CD14-positive monocyte (primary cell): Measurements from ENCODE around the gene PITPNM1. TPM values are rescaled to one million over a fixed set of nuclear protein-coding genes. Genes with fewer than 3 reads are reported as not detected.

Experiments used
- DNase-seq, 3 donors: peaks; one replicate each; pipeline ENCODE4 v3.0.0-alpha.2; 2011 to 2022
- H2AFZ ChIP-seq: 2 replicates; pipeline ENCODE4 v1.6.0; 2012; ENCODE audit warnings: mild to moderate bottlenecking, low read depth, low read length, inconsistent platforms; ENCODE audit not compliant: insufficient read depth, poor library complexity, severe bottlenecking
- H3K27ac ChIP-seq, 2 donors: 1 replicate in 1 of 2; 2 replicates in 1 of 2; pipeline ENCODE4 v1.5.1; 2012 to 2013; ENCODE audit warnings: low read length in 2 of 2, control low read depth in 1 of 2, inconsistent platforms in 1 of 2, low read depth in 1 of 2, mild to moderate bottlenecking in 1 of 2
- H3K27me3 ChIP-seq, 2 donors: one replicate each; pipeline versions ENCODE4 v1.6.0 to v1.6.1; 2011 to 2013; ENCODE audit warnings: low read length in 2 of 2; ENCODE audit not compliant: control insufficient read depth in 2 of 2, insufficient read depth in 2 of 2
- H3K36me3 ChIP-seq, 2 donors: replicated peaks in 1 of 2; 1 replicate in 1 of 2; 2 replicates in 1 of 2; pipeline versions ENCODE4 v1.5.1 to v1.6.1; 2012 to 2013; ENCODE audit warnings: low read length in 2 of 2, control low read depth in 1 of 2, inconsistent platforms in 1 of 2, mild to moderate bottlenecking in 1 of 2; ENCODE audit not compliant: insufficient read depth in 2 of 2, control insufficient read depth in 1 of 2
- H3K4me1 ChIP-seq, 2 donors: 1 replicate in 1 of 2; 2 replicates in 1 of 2; pipeline versions ENCODE4 v1.5.1 to v1.6.1; 2012 to 2013; ENCODE audit warnings: low read length in 2 of 2, control low read depth in 1 of 2, inconsistent platforms in 1 of 2, mild to moderate bottlenecking in 1 of 2, moderate library complexity in 1 of 2; ENCODE audit not compliant: insufficient read depth in 2 of 2, control insufficient read depth in 1 of 2
- H3K4me2 ChIP-seq: replicated peaks from 2 replicates; pipeline ENCODE3; 2012; ENCODE audit warnings: low read length, moderate library complexity, mild to moderate bottlenecking; ENCODE audit not compliant: poor library complexity, severe bottlenecking; ENCODE audit errors: extremely low read depth
- H3K4me3 ChIP-seq, 3 experiments: fragments of 200-600 bp in 1 of 3; sonication (generic) in 1 of 3; replicated peaks in 1 of 3; 1 replicate in 2 of 3; 2 replicates in 1 of 3; pipeline ENCODE4 v1.5.1; 2011 to 2013; ENCODE audit warnings: low read length in 3 of 3, mild to moderate bottlenecking in 3 of 3, control low read depth in 2 of 3, low read depth in 2 of 3, inconsistent platforms in 1 of 3, moderate library complexity in 1 of 3
- H3K79me2 ChIP-seq: 2 replicates; pipeline ENCODE4 v1.6.0; 2012; ENCODE audit warnings: mild to moderate bottlenecking, control low read depth, inconsistent platforms, low read length, moderate library complexity; ENCODE audit not compliant: insufficient read depth
- H3K9ac ChIP-seq: 2 replicates; pipeline ENCODE4 v1.6.0; 2017; ENCODE audit warnings: low read length, mild to moderate bottlenecking; ENCODE audit not compliant: insufficient read depth, poor library complexity, severe bottlenecking
- H3K9me3 ChIP-seq, 2 donors: replicated peaks in 1 of 2; 1 replicate in 1 of 2; 2 replicates in 1 of 2; pipeline versions ENCODE4 v1.5.1 to v1.6.1; 2012 to 2013; ENCODE audit warnings: low read length in 2 of 2, control low read depth in 1 of 2; ENCODE audit not compliant: control insufficient read depth in 1 of 2, insufficient read depth in 1 of 2
- H4K20me1 ChIP-seq: 2 replicates; pipeline ENCODE4 v1.6.0; 2012; ENCODE audit warnings: mild to moderate bottlenecking, low read length, control low read depth, moderate library complexity; ENCODE audit not compliant: insufficient read depth
- H3K27ac Mint-ChIP-seq, 7 donors: one replicate each; pipeline ENCODE4 v1.8.0; 2020; ENCODE audit warnings: mild to moderate bottlenecking in 7 of 7, mixed read lengths in 7 of 7, moderate library complexity in 6 of 7, inconsistent platforms in 2 of 7
- H3K27me3 Mint-ChIP-seq, 3 donors: one replicate each; pipeline ENCODE4 v1.8.0; 2021 to 2022; ENCODE audit warnings: low read depth in 3 of 3, mild to moderate bottlenecking in 3 of 3, mixed read lengths in 3 of 3, moderate library complexity in 3 of 3, inconsistent platforms in 1 of 3
- H3K36me3 Mint-ChIP-seq, 2 donors: one replicate each; pipeline ENCODE4 v1.8.0; 2020; ENCODE audit warnings: mixed read lengths in 2 of 2, inconsistent platforms in 1 of 2, mild to moderate bottlenecking in 1 of 2
- H3K4me1 Mint-ChIP-seq: one replicate; pipeline ENCODE4 v1.8.0; 2020; ENCODE audit warnings: mild to moderate bottlenecking, mixed read lengths
- H3K4me3 Mint-ChIP-seq, 2 donors: one replicate each; pipeline ENCODE4 v1.8.0; 2020; ENCODE audit warnings: mild to moderate bottlenecking in 2 of 2, mixed read lengths in 2 of 2, moderate library complexity in 1 of 2
- H3K9me3 Mint-ChIP-seq, 7 donors: one replicate each; pipeline ENCODE4 v1.8.0; 2020 to 2022; ENCODE audit warnings: mixed read lengths in 7 of 7, mild to moderate bottlenecking in 6 of 7, moderate library complexity in 6 of 7, inconsistent platforms in 2 of 7
- CTCF ChIP-seq: fragments of 200-600 bp; IDR thresholded peaks from one replicate; pipeline ENCODE4 v1.8.0; 2022; ENCODE audit warnings: antibody characterized with exemption, mild to moderate bottlenecking
- WGBS: methylation state at CpG from one replicate; pipeline ENCODE4 v1.1.5; 2013; ENCODE audit warnings: missing lambda C conversion rate; ENCODE audit not compliant: insufficient coverage; 5-methylcytosine and 5-hydroxymethylcytosine counted together
- intact Hi-C, 2 donors: fragments of 100-400 bp; cut with micrococcal nuclease; formaldehyde crosslinking; loops; one replicate each; pipeline versions ENCODE4 v1.15.0 to v1.15.1; 2023
- polyA plus RNA-seq, 3 donors: library from polyadenylated mRNA; depleted of rRNA in 1 of 3; unstranded in 2 of 3; stranded (reverse) in 1 of 3; fragments of 300-500 nt in 2 of 3; fragments of >200 nt in 1 of 3; fragmentation: Illumina TruSeq in 2 of 3; gene quantifications; 1 replicate in 2 of 3; 2 replicates in 1 of 3; pipeline ENCODE4 v1.2.3, GENCODE V29; 2012 to 2021

The PITPNM1 gene
- polyA plus RNA-seq, 3 donors: 11.7 to 122 (median 22.2) TPM

- 62% methylated on average over 3 of the region's 3 CpGs for WGBS
- H3K79me2 ChIP-seq: peaks cover 7% of the 10 kb centered on the region
- no peaks in the 10 kb centered on the region for H3K36me3 ChIP-seq
- intact Hi-C loops: loop anchor here (2.0 to 5.0 kb wide), 4 partner anchors 36 to 63 kb away; partner anchors contain the start of genes RPS6KB2 (in 2 of the 2), PPP1CA (in 1 of the 2) and TBC1D10C (in 1 of the 2)
- H3K9ac ChIP-seq: peak overlapping the region; percentile 87
- Mint-ChIP-seq H3K9me3 (peaks cover 0 to 2% (median 0%) of the 10 kb centered on the region in 7 donors), H3K4me3 (peak overlapping the region; percentile 79 to 86), H3K27me3 (peaks cover 2 to 12% (median 4%) of the 10 kb centered on the region in 3 donors), H3K36me3 (peaks cover 0 to 2% of the 10 kb centered on the region in 2 donors), H3K27ac (peak overlapping the region in 5 of 7 donors; percentile 86 to 98 (median 96)), H3K4me1 (peaks cover 34% of the 10 kb centered on the region)
- no peaks in the 10 kb centered on the region for H4K20me1 ChIP-seq
- peaks cover 33 to 53% of the 10 kb centered on the region in 2 donors for H3K4me1 ChIP-seq
- H3K27me3 ChIP-seq: no peaks in the 10 kb centered on the region
- no peak for TF ChIP-seq CTCF
- H3K4me3 ChIP-seq: peak overlapping the region; percentile 80 to 85 (median 82)
- no peaks in the 10 kb centered on the region for H3K9me3 ChIP-seq
- H3K4me2 ChIP-seq: peak overlapping the region; percentile 97
- no peak for DNase-seq
- peak overlapping the region; percentile 86 for H2AFZ ChIP-seq
- H3K27ac ChIP-seq: peak overlapping the region; percentile 79 to 87
Measured at GRCh38 chr11:67465189-67465510, 40.0 kb downstream of the PITPNM1 start.

GRCh38 chr11:67464411-67465188 lies 40.6 kb downstream of the PITPNM1 start:
- Histone ChIP-seq H2AFZ (peak overlapping the region; percentile 86), H3K4me3 (peak overlapping the region; percentile 80 to 85 (median 82)), H3K36me3 (no peaks in the 10 kb centered on the region), H3K4me1 (peaks cover 38 to 55% of the 10 kb centered on the region in 2 donors), H4K20me1 (no peaks in the 10 kb centered on the region), H3K27me3 (no peaks in the 10 kb centered on the region), H3K4me2 (peak overlapping the region; percentile 97), H3K79me2 (peaks cover 7% of the 10 kb centered on the region), H3K9ac (peak overlapping the region; percentile 87), H3K27ac (peak overlapping the region; percentile 79 to 87), H3K9me3 (no peaks in the 10 kb centered on the region)
- peak; percentile 81 to 85 (median 84) for DNase-seq
- no peak for TF ChIP-seq CTCF
- intact Hi-C loops: loop anchor here (2.0 to 5.0 kb wide), 4 partner anchors 36 to 62 kb away; partner anchors contain the start of genes RPS6KB2 (in 2 of the 2), PPP1CA (in 1 of the 2) and TBC1D10C (in 1 of the 2)
- WGBS: 8% methylated on average over 31 of the region's 56 CpGs
- Mint-ChIP-seq H3K27me3 (peaks cover 2 to 12% (median 4%) of the 10 kb centered on the region in 3 donors), H3K36me3 (peaks cover 0 to 2% of the 10 kb centered on the region in 2 donors), H3K4me1 (peaks cover 39% of the 10 kb centered on the region), H3K9me3 (peaks cover 0 to 2% (median 0%) of the 10 kb centered on the region in 7 donors), H3K27ac (peak overlapping the region; percentile 94 to 98 (median 96)), H3K4me3 (peak overlapping the region; percentile 79 to 86)
